Lower leg skin (tissue), 3 donors: ENCODE measurements around the gene RGPD6.
"Not testable (repeated sequence)": the region's sequence is repeated elsewhere in the genome, so short reads cannot be mapped to it uniquely, and the experiment has no call there.

Experiments
- CTCF ChIP-seq, 3 donors: fragments of 450-650 bp; IDR thresholded peaks; one replicate each; pipeline ENCODE4 v1.5.1; 2016; ENCODE audit warnings: antibody characterized with exemption in 3 of 3, mild to moderate bottlenecking in 3 of 3, moderate library complexity in 2 of 3
- POLR2A ChIP-seq, 2 donors: fragments of 450-650 bp; IDR thresholded peaks; one replicate each; pipeline ENCODE4 v1.6.1; 2016 to 2017; ENCODE audit warnings: antibody characterized with exemption in 2 of 2, mild to moderate bottlenecking in 1 of 2, moderate library complexity in 1 of 2

DNA sequence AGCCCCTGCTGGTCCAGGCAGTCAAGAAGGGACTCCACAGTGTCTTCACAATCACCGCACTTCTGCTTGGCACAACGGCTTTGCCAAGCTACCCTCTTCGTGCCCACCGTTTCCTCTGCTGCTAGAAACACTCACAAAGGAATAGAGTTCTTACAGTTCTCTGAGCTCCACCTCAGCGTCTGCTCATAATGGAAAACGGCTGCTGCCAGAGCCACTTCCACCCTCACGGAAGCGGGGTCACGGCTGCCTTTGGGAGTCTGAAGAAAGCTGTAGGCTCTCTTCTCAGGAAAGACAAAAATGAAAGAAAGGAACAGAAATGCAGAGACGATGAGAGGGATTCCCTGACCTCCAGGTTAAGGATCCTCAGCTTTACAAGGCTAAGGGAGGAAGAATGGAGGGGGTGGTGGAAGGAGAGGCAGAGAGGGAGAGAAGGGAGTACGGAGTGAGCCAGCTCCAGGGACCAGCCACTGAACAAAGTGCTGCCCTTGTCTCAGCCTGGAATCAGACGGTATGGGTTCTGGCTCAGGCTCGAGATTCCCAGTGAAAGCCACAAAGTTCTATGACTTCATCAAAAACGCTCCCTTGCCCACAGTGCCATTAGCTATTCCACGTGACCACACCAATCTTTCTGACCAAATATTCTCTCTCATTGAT, 12.8 kb upstream of the RGPD6 start:
- not testable (repeated sequence) for TF ChIP-seq POLR2A, CTCF (IDR thresholded peaks at IDR 0.05)
